K562 (cell line): ENCODE data around the gene MATN1.

Source experiments
- C11orf30 ChIP-seq: fragments of 450-650 bp; IDR thresholded peaks from 2 replicates; pipeline ENCODE4 v1.6.1; 2016; ENCODE audit warnings: low read depth, mild to moderate bottlenecking
- CSDE1 ChIP-seq, 2 experiments: fragments of 450-650 bp; IDR thresholded peaks; 2 replicates each; pipeline ENCODE4 v1.6.1; 2016; ENCODE audit warnings: mild to moderate bottlenecking in 1 of 2
- HDGF ChIP-seq: fragments of 450-650 bp; IDR thresholded peaks from 2 replicates; pipeline ENCODE4 v1.6.1; 2016
- SMAD3 ChIP-seq: fragments of 450-650 bp; formaldehyde crosslinking; conservative IDR thresholded peaks from 2 replicates; pipeline ENCODE4 v1.4.0; 2020; ENCODE audit warnings: mild to moderate bottlenecking
- SPI1 ChIP-seq: IDR thresholded peaks from 2 replicates; pipeline ENCODE4 v1.6.1; 2011; ENCODE audit warnings: low read depth, low read length, control low read depth, borderline replicate concordance
- STAT5A ChIP-seq: IDR thresholded peaks from 2 replicates; pipeline ENCODE4 v1.6.1; 2012; ENCODE audit warnings: low read length, inconsistent platforms, borderline replicate concordance
- TCF7 ChIP-seq: sonication (generic); IDR thresholded peaks from 2 replicates; pipeline ENCODE4 v1.6.1; 2016; ENCODE audit warnings: antibody characterized with exemption, borderline replicate concordance
- ZSCAN29 ChIP-seq: fragments of 450-650 bp; IDR thresholded peaks from 2 replicates; pipeline ENCODE4 v1.6.1; 2017
- TF ChIP-seq, protein P1 (sequence below), 3 experiments: IDR thresholded peaks in 2 of 3; conservative IDR thresholded peaks in 1 of 3; 2 replicates each; pipeline ENCODE4 v1.5.1; 2011 to 2012; ENCODE audit warnings: low read length in 3 of 3, mild to moderate bottlenecking in 3 of 3, control low read depth in 2 of 3, improper control_type of control experiment in 1 of 3, inconsistent platforms in 1 of 3, low read depth in 1 of 3, mixed read lengths in 1 of 3, moderate library complexity in 1 of 3; ENCODE audit not compliant: insufficient read depth in 2 of 3

DNA sequence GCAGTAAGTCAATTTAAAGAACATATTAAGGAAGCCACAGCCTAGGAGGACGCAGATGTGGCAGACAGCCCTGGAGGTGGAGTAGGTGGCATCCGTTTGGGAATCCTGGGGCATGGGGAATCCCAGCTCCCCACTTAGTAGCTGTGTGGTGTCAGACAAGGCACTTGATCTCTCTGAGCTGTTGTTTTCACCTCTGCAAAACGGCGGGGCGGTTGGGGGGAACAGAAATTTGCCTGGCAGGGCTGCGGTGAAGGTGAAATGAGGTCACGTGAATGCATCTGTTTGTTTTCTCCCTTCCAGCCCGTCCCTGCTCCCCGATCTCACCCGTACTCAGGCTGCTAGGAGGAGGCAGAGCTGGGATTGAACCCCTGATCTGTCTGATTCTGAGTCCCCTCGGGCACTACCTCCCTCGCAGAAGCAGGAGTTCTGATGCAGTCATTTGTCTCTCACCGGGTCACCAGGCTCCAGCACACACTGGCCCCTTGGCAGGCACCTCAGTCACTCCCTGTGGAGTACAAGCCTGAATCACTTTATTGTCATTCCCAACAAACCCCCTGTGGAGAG is 36.4 kb upstream of the MATN1 start:
- TF ChIP-seq SPI1 (no peak), STAT5A (no peak), SMAD3 (CRISPR knock-in tag) (no peak), TCF7 (no peak), HDGF (no peak), CSDE1 (IDR thresholded peaks at IDR 0.05) (no peak), C11orf30 (no peak), ZSCAN29 (no peak)
- TF ChIP-seq, protein P1, sequence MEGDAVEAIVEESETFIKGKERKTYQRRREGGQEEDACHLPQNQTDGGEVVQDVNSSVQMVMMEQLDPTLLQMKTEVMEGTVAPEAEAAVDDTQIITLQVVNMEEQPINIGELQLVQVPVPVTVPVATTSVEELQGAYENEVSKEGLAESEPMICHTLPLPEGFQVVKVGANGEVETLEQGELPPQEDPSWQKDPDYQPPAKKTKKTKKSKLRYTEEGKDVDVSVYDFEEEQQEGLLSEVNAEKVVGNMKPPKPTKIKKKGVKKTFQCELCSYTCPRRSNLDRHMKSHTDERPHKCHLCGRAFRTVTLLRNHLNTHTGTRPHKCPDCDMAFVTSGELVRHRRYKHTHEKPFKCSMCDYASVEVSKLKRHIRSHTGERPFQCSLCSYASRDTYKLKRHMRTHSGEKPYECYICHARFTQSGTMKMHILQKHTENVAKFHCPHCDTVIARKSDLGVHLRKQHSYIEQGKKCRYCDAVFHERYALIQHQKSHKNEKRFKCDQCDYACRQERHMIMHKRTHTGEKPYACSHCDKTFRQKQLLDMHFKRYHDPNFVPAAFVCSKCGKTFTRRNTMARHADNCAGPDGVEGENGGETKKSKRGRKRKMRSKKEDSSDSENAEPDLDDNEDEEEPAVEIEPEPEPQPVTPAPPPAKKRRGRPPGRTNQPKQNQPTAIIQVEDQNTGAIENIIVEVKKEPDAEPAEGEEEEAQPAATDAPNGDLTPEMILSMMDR (IDR thresholded peaks at IDR 0.05 in 2 of 3, conservative IDR thresholded peaks at IDR 0.05 in 1 of 3; ENCODE audit: insufficient read depth in 2 of 3, low read depth in 1 of 3, low read length in 3 of 3): no peak
